ENCODE measurements around the gene CACNA1S. TPM values are rescaled to one million over a fixed set of nuclear protein-coding genes. Genes with fewer than 3 reads are reported as not detected.

Gene CACNA1S
- total and polyA plus RNA-seq, 2 of the 4 experiments (the other 2 are of a cell fraction), result not detected

GRCh38 chr1:201004154-201004553, 108.1 kb downstream of the CACNA1S start:
- no peak overlapping the region for H3K9ac ChIP-seq (ENCODE audit: low read depth, low read length)
- H3K4me2 ChIP-seq (ENCODE audit: low read depth, low read length), result no peak overlapping the region
- H2BK15ac ChIP-seq (ENCODE audit: low read depth, low read length), result no peak overlapping the region
- H3K9me3 ChIP-seq (ENCODE audit: control insufficient read depth, insufficient read depth, low read length), result no peaks in the 10 kb centered on the region
- no peak overlapping the region for H2AFZ ChIP-seq (replicated peaks; ENCODE audit: low read length, poor library complexity)
- no peaks in the 10 kb centered on the region for H3K9me1 ChIP-seq (ENCODE audit: insufficient read depth, low read length)
- dilution Hi-C loops (cut with HindIII; ENCODE audit: low sequenced_read_pairs, unreplicated experiment) (no loop called here), intact Hi-C loops (cut with micrococcal nuclease) (no loop called here), in situ Hi-C loops (cut with MboI; ENCODE audit: low sequenced_read_pairs) (no loop called here)
- peaks cover 4% of the 10 kb centered on the region; the same call in 1 of the 2 replicates for H3K27me3 ChIP-seq (ENCODE audit: control insufficient read depth, insufficient read depth, low read length)
- H3K36me3 ChIP-seq (ENCODE audit: control insufficient read depth, insufficient read depth, low read length), result no peaks in the 10 kb centered on the region; the same call in 1 of the 2 replicates
- H3K4ac ChIP-seq (ENCODE audit: low read depth, low read length), result no peak overlapping the region
- DNase-seq (no peak), ATAC-seq (ENCODE audit: low read depth) (no peak)
- H4K20me1 ChIP-seq (ENCODE audit: insufficient read depth, low read length), result no peaks in the 10 kb centered on the region
- H3K56ac ChIP-seq (ENCODE audit: extremely low read depth, insufficient read depth, low read length), result no peak overlapping the region
- TF ChIP-seq POLR2A (IDR thresholded peaks at IDR 0.05; ENCODE audit: low read depth, low read length) (no peak), SMC3 (IDR thresholded peaks at IDR 0.05; ENCODE audit: low read depth, low read length) (no peak), FOS (IDR thresholded peaks at IDR 0.05; ENCODE audit: low read depth, low read length) (no peak), ELK1 (IDR thresholded peaks at IDR 0.05; ENCODE audit: borderline replicate concordance, low read depth, low read length) (no peak), RFX5 (IDR thresholded peaks at IDR 0.05; ENCODE audit: low read depth, low read length) (no peak), CEBPB (IDR thresholded peaks at IDR 0.05; ENCODE audit: low read depth, low read length) (no peak), USF2 (IDR thresholded peaks at IDR 0.05; ENCODE audit: low read depth, low read length) (no peak), CTCF (conservative IDR thresholded peaks at IDR 0.05; ENCODE audit: low read depth, low read length) (no peak), CHD1 (IDR thresholded peaks at IDR 0.05; ENCODE audit: low read depth, low read length) (no peak), BHLHE40 (IDR thresholded peaks at IDR 0.05; ENCODE audit: low read depth, low read length) (no peak), RAD21 (IDR thresholded peaks at IDR 0.05; ENCODE audit: low read length) (no peak), MAZ (IDR thresholded peaks at IDR 0.05; ENCODE audit: borderline replicate concordance, low read depth, low read length) (no peak), MXI1 (IDR thresholded peaks at IDR 0.05; ENCODE audit: borderline replicate concordance, low read depth, low read length) (no peak)
- H3K23ac ChIP-seq (ENCODE audit: low read depth, low read length), result no peak overlapping the region
- H3K18ac ChIP-seq (ENCODE audit: low read depth, low read length), result no peak overlapping the region
- no peak overlapping the region for H4K8ac ChIP-seq (ENCODE audit: low read depth in 2 of 2, low read length in 2 of 2)
- no peak overlapping the region for H2AK5ac ChIP-seq (ENCODE audit: low read depth, low read length)
- no peak overlapping the region for H4K5ac ChIP-seq (ENCODE audit: low read depth, low read length)
- no peak overlapping the region for H2BK20ac ChIP-seq (ENCODE audit: low read depth, low read length)
- H4K91ac ChIP-seq (ENCODE audit: insufficient read depth, low read depth, low read length), result no peak overlapping the region
- H3K79me1 ChIP-seq (ENCODE audit: low read depth in 1 of 2, low read length in 2 of 2), result no peaks in the 10 kb centered on the region
- H3K14ac ChIP-seq (replicated peaks; ENCODE audit: low read depth, low read length), result no peak overlapping the region
- no peak overlapping the region for H3K27ac ChIP-seq (ENCODE audit: insufficient read depth, low read length)
- H3K4me3 ChIP-seq (ENCODE audit: insufficient read depth, low read depth, low read length), result no peak overlapping the region
- WGBS, 2 experiments (ENCODE audit: extremely low coverage in 2 of 2, insufficient read length in 1 of 2), result no CpG with 5 or more reads among the region's 6 CpGs
- H2BK120ac ChIP-seq (ENCODE audit: low read depth, low read length), result no peak overlapping the region
- no peak overlapping the region for H2AK9ac ChIP-seq (replicated peaks; ENCODE audit: low read depth, low read length, poor library complexity)
- no peak overlapping the region for H2BK5ac ChIP-seq (ENCODE audit: low read depth, low read length, poor library complexity, severe bottlenecking)
- CTCF ChIA-PET, result no interaction called here
- BruUV-seq (replicated peaks), result no TSS peak
- POLR2A ChIA-PET (ENCODE audit: unreplicated experiment), result no interaction called here
- H3K4me1 ChIP-seq (ENCODE audit: control insufficient read depth, insufficient read depth, low read length), result no peaks in the 10 kb centered on the region

All from IMR-90 (cell line).